ENCODE results near the gene CBL. TPM values are rescaled to one million over a fixed set of nuclear protein-coding genes. Genes with fewer than 3 reads are reported as not detected.

The CBL gene
- total and polyA plus RNA-seq, 10 of the 15 experiments (the other 5 are each of a cell fraction or from before 2014, with no cell fraction given), result 3.9 to 27.1 (median 9.5) TPM

- Histone ChIP-seq H2AFZ (ENCODE audit: control insufficient read depth, low read depth, low read length) (no peak overlapping the region), H3K79me2 (ENCODE audit: control insufficient read depth, insufficient read depth, low read length) (no peaks in the 10 kb centered on the region), H3K4me3 (no peak overlapping the region), H3K27ac (ENCODE audit: control insufficient read depth, insufficient read depth) (no peak overlapping the region), H3K4me1 (ENCODE audit: control insufficient read depth, insufficient read depth, low read length) (peaks cover 31% of the 10 kb centered on the region), H3K9me3 (replicated peaks; ENCODE audit: control insufficient read depth, insufficient read depth, low read length) (no peaks in the 10 kb centered on the region), H3K9ac (ENCODE audit: control insufficient read depth, insufficient read depth, low read length) (no peak overlapping the region), H3K36me3 (ENCODE audit: control insufficient read depth in 2 of 2, insufficient read depth in 2 of 2, low read length in 1 of 2) (peaks cover 0 to 8% of the 10 kb centered on the region in 2 experiments; a peak in 1 of 4 replicates), H3K4me2 (ENCODE audit: control insufficient read depth, insufficient read depth) (no peak overlapping the region; the same call in 1 of the 2 replicates), H3K27me3 (replicated peaks in 1 of 2; ENCODE audit: control insufficient read depth in 2 of 2, insufficient read depth in 2 of 2, low read length in 1 of 2) (peaks cover 1 to 15% of the 10 kb centered on the region in 2 experiments; a peak in 3 of 4 replicates), H4K20me1 (ENCODE audit: control insufficient read depth, insufficient read depth) (no peaks in the 10 kb centered on the region)
- CTCF ChIA-PET, result interaction anchor here (1.2 to 2.8 kb wide), 3 partner anchors 9 to 24 kb away, joined by 4 to 11 read pairs (median 8); no protein-coding TSS in a partner anchor
- in situ Hi-C loops (cut with MboI), result no loop called here
- RAD21 ChIA-PET (ENCODE audit: unreplicated experiment), result interaction anchor here (0.6 to 2.1 kb wide), 5 partner anchors 8 to 146 kb away, joined by 3 to 4 read pairs (median 3); no protein-coding TSS in a partner anchor
- DNase-seq (ENCODE audit: low read depth, low spot score) (no peak), FAIRE-seq (no peak), ATAC-seq (no peak)
- intact Hi-C loops (cut with micrococcal nuclease; ENCODE audit: unreplicated experiment), result no loop called here
- WGBS (ENCODE audit: insufficient coverage, insufficient replicate concordance, low lambda C conversion rate, missing lambda C conversion rate), result 86% methylated on average over 18 of the region's 18 CpGs
- TF ChIP-seq ATF7 (IDR thresholded peaks at IDR 0.05; ENCODE audit: low read depth) (no peak), HDAC2 (IDR thresholded peaks at IDR 0.05) (no peak), SMARCA5 (IDR thresholded peaks at IDR 0.05) (no peak), RBBP5 (conservative IDR thresholded peaks at IDR 0.05) (no peak), GABPA (IDR thresholded peaks at IDR 0.05; ENCODE audit: low read depth) (no peak), RAD51 (IDR thresholded peaks at IDR 0.05) (no peak)
- TF ChIP-seq, protein P1, sequence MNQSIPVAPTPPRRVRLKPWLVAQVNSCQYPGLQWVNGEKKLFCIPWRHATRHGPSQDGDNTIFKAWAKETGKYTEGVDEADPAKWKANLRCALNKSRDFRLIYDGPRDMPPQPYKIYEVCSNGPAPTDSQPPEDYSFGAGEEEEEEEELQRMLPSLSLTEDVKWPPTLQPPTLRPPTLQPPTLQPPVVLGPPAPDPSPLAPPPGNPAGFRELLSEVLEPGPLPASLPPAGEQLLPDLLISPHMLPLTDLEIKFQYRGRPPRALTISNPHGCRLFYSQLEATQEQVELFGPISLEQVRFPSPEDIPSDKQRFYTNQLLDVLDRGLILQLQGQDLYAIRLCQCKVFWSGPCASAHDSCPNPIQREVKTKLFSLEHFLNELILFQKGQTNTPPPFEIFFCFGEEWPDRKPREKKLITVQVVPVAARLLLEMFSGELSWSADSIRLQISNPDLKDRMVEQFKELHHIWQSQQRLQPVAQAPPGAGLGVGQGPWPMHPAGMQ (IDR thresholded peaks at IDR 0.05; ENCODE audit: borderline replicate concordance), result no peak
- SMC1A ChIA-PET (ENCODE audit: uncharacterized antibody, unreplicated experiment), result interaction anchor here (0.5 to 1.6 kb wide), 4 partner anchors 8 to 51 kb away, joined by 3 read pairs; no protein-coding TSS in a partner anchor
- POLR2A ChIA-PET, result no interaction called here
- BruUV-seq (replicated peaks), result no TSS peak
These were observed 108.6 kb downstream of the CBL start for GRCh38 chr11:119314726-119315125.

Data from GM12878 (cell line).